Immature natural killer cell (primary cell): ENCODE data around the gene RETREG2. TPM values are rescaled to one million over a fixed set of nuclear protein-coding genes. Genes with fewer than 3 reads are reported as not detected.
A peak's percentile ranks its signal among the peaks of the same experiment; 100 is the strongest.

Experiments
- DNase-seq, 3 donors: peaks; one replicate each; pipeline ENCODE4 v3.0.0; 2022; ENCODE audit warnings: mixed read lengths in 1 of 3
- H3K27ac Mint-ChIP-seq, 6 donors: one replicate each; pipeline ENCODE4 v1.8.0; 2020; ENCODE audit warnings: mixed read lengths in 6 of 6, mild to moderate bottlenecking in 5 of 6, inconsistent platforms in 4 of 6, moderate library complexity in 3 of 6
- H3K27me3 Mint-ChIP-seq, 3 donors: one replicate each; pipeline ENCODE4 v1.8.0; 2020 to 2021; ENCODE audit warnings: low read depth in 3 of 3, mild to moderate bottlenecking in 3 of 3, mixed read lengths in 3 of 3, moderate library complexity in 3 of 3, inconsistent platforms in 1 of 3
- H3K36me3 Mint-ChIP-seq, 3 donors: one replicate each; pipeline ENCODE4 v1.8.0; 2020; ENCODE audit warnings: mixed read lengths in 3 of 3, inconsistent platforms in 2 of 3, mild to moderate bottlenecking in 2 of 3
- H3K4me1 Mint-ChIP-seq, 2 donors: one replicate each; pipeline ENCODE4 v1.8.0; 2020; ENCODE audit warnings: inconsistent platforms in 2 of 2, mild to moderate bottlenecking in 2 of 2, mixed read lengths in 2 of 2, moderate library complexity in 1 of 2
- H3K4me3 Mint-ChIP-seq, 5 donors: one replicate each; pipeline ENCODE4 v1.8.0; 2020; ENCODE audit warnings: mild to moderate bottlenecking in 5 of 5, mixed read lengths in 5 of 5, inconsistent platforms in 3 of 5, moderate library complexity in 3 of 5
- H3K9me3 Mint-ChIP-seq, 6 donors: one replicate each; pipeline ENCODE4 v1.8.0; 2020; ENCODE audit warnings: mild to moderate bottlenecking in 6 of 6, mixed read lengths in 6 of 6, inconsistent platforms in 4 of 6, moderate library complexity in 3 of 6
- polyA plus RNA-seq, 3 donors: library from polyadenylated mRNA; unstranded; fragments of 300-500 nt; fragmentation: Illumina TruSeq; gene quantifications; one replicate each; pipeline ENCODE4 v1.2.3, GENCODE V29; 2021

RETREG2 gene
- polyA plus RNA-seq, 3 donors from 2014 or later: 51.2 to 88.6 (median 58.6) TPM

DNA sequence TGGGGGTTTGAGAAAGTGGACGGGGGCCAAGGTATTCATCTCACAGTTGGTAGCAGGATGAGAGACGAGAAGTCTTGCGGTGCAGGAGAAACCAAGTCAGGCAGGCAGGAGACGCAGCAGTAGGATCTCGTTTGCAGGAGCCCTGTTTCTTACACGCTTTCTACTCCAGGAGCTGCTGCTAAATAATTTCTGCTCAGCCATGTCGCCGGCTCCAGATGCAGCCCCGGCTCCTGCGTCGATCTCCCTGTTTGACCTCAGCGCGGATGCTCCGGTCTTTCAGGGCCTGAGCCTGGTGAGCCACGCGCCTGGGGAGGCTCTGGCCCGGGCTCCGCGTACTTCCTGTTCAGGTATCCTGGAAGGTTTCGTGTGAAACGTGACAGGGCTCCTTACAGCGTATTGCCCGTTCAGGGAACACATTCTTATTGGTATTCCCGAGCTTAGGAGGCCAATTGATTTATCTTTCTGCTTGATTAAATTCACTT, 52.0 kb downstream of the RETREG2 start:
- Mint-ChIP-seq H3K4me1 (peaks cover 48 to 64% of the 10 kb centered on the region in 2 donors), H3K4me3 (peak overlapping the region; percentile 91 to 98 (median 96)), H3K36me3 (peaks cover 24 to 40% (median 25%) of the 10 kb centered on the region in 3 donors), H3K9me3 (no peaks in the 10 kb centered on the region), H3K27me3 (peaks cover 4 to 8% (median 6%) of the 10 kb centered on the region in 3 donors), H3K27ac (peak overlapping the region; percentile 92 to 98 (median 96))
- peak in 1 of 3 donors; percentile 38 for DNase-seq

DNA sequence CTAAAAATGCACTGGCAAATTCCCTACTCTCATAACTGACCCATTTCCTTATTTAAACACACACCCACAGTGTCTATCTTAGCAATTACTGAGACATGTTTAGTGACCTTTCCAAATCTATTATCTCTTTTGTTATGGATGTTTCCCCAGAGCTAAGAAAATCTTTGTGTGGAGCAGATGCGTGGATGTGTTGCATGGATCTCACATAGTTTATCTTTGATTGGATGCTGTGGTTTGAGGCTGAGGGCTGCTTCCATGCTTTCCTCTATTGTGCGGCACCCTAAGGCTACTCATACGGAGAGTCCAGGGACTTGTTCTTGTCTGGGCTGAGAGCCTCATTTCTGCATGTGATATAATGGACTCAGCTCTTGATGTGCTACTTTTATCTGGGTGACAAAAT, 56.3 kb downstream of the RETREG2 start:
- Mint-ChIP-seq H3K36me3 (peaks cover 35 to 55% (median 35%) of the 10 kb centered on the region in 3 donors), H3K4me3 (no peak overlapping the region), H3K27me3 (peaks cover 4 to 7% (median 5%) of the 10 kb centered on the region in 3 donors), H3K4me1 (peaks cover 25 to 35% of the 10 kb centered on the region in 2 donors), H3K27ac (no peak overlapping the region), H3K9me3 (no peaks in the 10 kb centered on the region)
- DNase-seq: no peak

Other genes starting within 250 kb of the RETREG2 start
- not detected for gene CDK5R2, start 218.6 kb upstream of the RETREG2 start, polyA plus RNA-seq
- gene FEV, start 193.1 kb upstream of the RETREG2 start, polyA plus RNA-seq: not detected
- not detected for gene CRYBA2, start 184.9 kb upstream of the RETREG2 start, polyA plus RNA-seq
- gene CFAP65, start 136.8 kb upstream of the RETREG2 start, polyA plus RNA-seq: not detected
- not detected for gene IHH, start 117.4 kb upstream of the RETREG2 start, polyA plus RNA-seq
- gene NHEJ1, start 17.5 kb upstream of the RETREG2 start, polyA plus RNA-seq: 10 to 100 TPM; 19.2 to 33.3 (median 21.9) TPM
- gene SLC23A3, start 8.2 kb upstream of the RETREG2 start, polyA plus RNA-seq: under 1 TPM in 1 of 3 donors, not detected in 2; 0.29 TPM
- 100 to 1,000 TPM in 1 of 3 donors, 10 to 100 TPM in 2; 68.2 to 135 (median 92.9) TPM for gene CNPPD1, start 1.4 kb upstream of the RETREG2 start, polyA plus RNA-seq
- 100 to 1,000 TPM in 2 of 3 donors, 10 to 100 TPM in 1; 95.4 to 128 (median 102) TPM for gene ZFAND2B, start 28.5 kb downstream of the RETREG2 start, polyA plus RNA-seq
- 1 to 10 TPM in 2 of 3 donors, under 1 TPM in 1; 0.21 to 3.7 (median 1.2) TPM for gene ABCB6, start 40.7 kb downstream of the RETREG2 start, polyA plus RNA-seq
- gene ATG9A, start 51.4 kb downstream of the RETREG2 start, polyA plus RNA-seq: 10 to 100 TPM in 2 of 3 donors, 1 to 10 TPM in 1; 8.6 to 31.9 (median 14.8) TPM
- gene ANKZF1, start 51.5 kb downstream of the RETREG2 start, polyA plus RNA-seq: 10 to 100 TPM; 11.5 to 28.6 (median 22.4) TPM
- gene GLB1L, start 67.2 kb downstream of the RETREG2 start, polyA plus RNA-seq: 1 to 10 TPM in 1 of 3 donors, under 1 TPM in 1, not detected in 1; 0.44 to 1.0 TPM
- gene STK16, start 67.2 kb downstream of the RETREG2 start, polyA plus RNA-seq: 10 to 100 TPM; 26.8 to 35.3 (median 27.6) TPM
- not detected for gene TUBA4B, start 75.0 kb downstream of the RETREG2 start, polyA plus RNA-seq
- 100 to 1,000 TPM in 2 of 3 donors, 10 to 100 TPM in 1; 88.6 to 137 (median 124) TPM for gene TUBA4A, start 75.6 kb downstream of the RETREG2 start, polyA plus RNA-seq
- 1 to 10 TPM; 2.8 to 3.6 (median 2.9) TPM for gene DNAJB2, start 101.1 kb downstream of the RETREG2 start, polyA plus RNA-seq
- gene PTPRN, start 131.1 kb downstream of the RETREG2 start, polyA plus RNA-seq: under 1 TPM in 1 of 3 donors, not detected in 2; 0.41 TPM
- not detected for gene RESP18, start 154.5 kb downstream of the RETREG2 start, polyA plus RNA-seq
- 10 to 100 TPM; 77.4 to 97.9 (median 78.9) TPM for gene DNPEP, start 209.6 kb downstream of the RETREG2 start, polyA plus RNA-seq
- not detected for gene DES, start 240.1 kb downstream of the RETREG2 start, polyA plus RNA-seq